HuH-7.5 (cell line): Measurements from ENCODE around the gene TOR4A.

Source experiments
- DNase-seq: peaks from one replicate; pipeline ENCODE4 v3.0.0; 2011; ENCODE audit warnings: low spot score

The TOR4A gene

GRCh38 chr9:137277329-137278041 lies at the start of gene TOR4A:
TSS of gene TOR4A (plus strand) at chr9:137277726. CDS start at chr9:137278690, 964 bp downstream.
- peak; percentile 93 for DNase-seq

- no peak for DNase-seq
Measured at GRCh38 chr9:137227853-137228505, 49.5 kb upstream of the TOR4A start.

GRCh38 chr9:137228506-137228967 lies 49.0 kb upstream of the TOR4A start:
- DNase-seq: no peak

GRCh38 chr9:137228968-137229896 lies 48.3 kb upstream of the TOR4A start:
- no peak for DNase-seq

- DNase-seq: no peak
Measured at GRCh38 chr9:137229903-137230704, 47.4 kb upstream of the TOR4A start.

GRCh38 chr9:137230705-137231371 lies 46.7 kb upstream of the TOR4A start, which contains the start of gene SLC34A3:
TSS of gene SLC34A3 (plus strand) at chr9:137230901. CDS start at chr9:137231703, 802 bp downstream.
- DNase-seq: no peak

GRCh38 chr9:137231372-137232039 lies 46.0 kb upstream of the TOR4A start:
- no peak for DNase-seq

- no peak for DNase-seq
Measured at GRCh38 chr9:137232101-137232500, 45.4 kb upstream of the TOR4A start.

GRCh38 chr9:137232510-137232909 lies 45.0 kb upstream of the TOR4A start:
- DNase-seq: no peak

GRCh38 chr9:137233143-137233980 lies 44.2 kb upstream of the TOR4A start:
- no peak for DNase-seq

GRCh38 chr9:137234055-137234697 lies 43.4 kb upstream of the TOR4A start:
- DNase-seq: no peak

GRCh38 chr9:137234758-137235423 lies 42.6 kb upstream of the TOR4A start:
- no peak for DNase-seq

- DNase-seq: peak; percentile 80
Measured at GRCh38 chr9:137235424-137236237, 41.9 kb upstream of the TOR4A start.

- DNase-seq: peak; percentile 99
Measured at GRCh38 chr9:137236238-137236935, 41.1 kb upstream of the TOR4A start.

- no peak for DNase-seq
Measured at GRCh38 chr9:137236936-137237421, 40.5 kb upstream of the TOR4A start.
